NB4 (cell line): ENCODE results near the gene ADGRL3.

Experiments
- CTCF ChIP-seq: IDR thresholded peaks from one replicate; pipeline ENCODE4 v1.5.1; 2012; ENCODE audit warnings: low read depth, low read length
- MAX ChIP-seq: IDR thresholded peaks from 2 replicates; pipeline ENCODE4 v1.6.1; 2011; ENCODE audit warnings: low read depth, low read length
- MYC ChIP-seq: IDR thresholded peaks from 2 replicates; pipeline ENCODE4 v1.6.1; 2011; ENCODE audit warnings: low read depth, low read length
- POLR2A ChIP-seq: IDR thresholded peaks from 2 replicates; pipeline ENCODE4 v1.6.1; 2011; ENCODE audit warnings: mild to moderate bottlenecking; ENCODE audit not compliant: insufficient read length; ENCODE audit errors: extremely low read depth

- TF ChIP-seq POLR2A (no peak), CTCF (no peak), MAX (no peak), MYC (no peak)
Observed at GRCh38 chr4:61182915-61183314, 17.2 kb upstream of the ADGRL3 start.
